HepG2 (cell line): ENCODE data around the gene DDX59. TPM values are rescaled to one million over a fixed set of nuclear protein-coding genes. Genes with fewer than 3 reads are reported as not detected.

Experiments used
- ARNT2 ChIP-seq: sonication (generic); formaldehyde crosslinking; IDR thresholded peaks from 2 replicates; pipeline ENCODE4 v1.8.0; 2022; ENCODE audit warnings: mild to moderate bottlenecking, low read depth, missing genetic modification reagents, moderate library complexity
- GABPA ChIP-seq, 2 experiments: IDR thresholded peaks; 2 replicates each; pipeline ENCODE4 v1.6.1; 2011 to 2016; ENCODE audit warnings: low read depth in 2 of 2, low read length in 1 of 2, missing biosample characterization in 1 of 2, missing genetic modification characterization in 1 of 2
- HIVEP1 ChIP-seq: sonication (generic); formaldehyde crosslinking; IDR thresholded peaks from 2 replicates; pipeline ENCODE4 v1.4.0; 2020; ENCODE audit warnings: mild to moderate bottlenecking, missing genetic modification reagents
- IKZF1 ChIP-seq: fragments of 450-650 bp; IDR thresholded peaks from 2 replicates; pipeline ENCODE4 v1.7.1; 2016
- IRX3 ChIP-seq: sonication (generic); formaldehyde crosslinking; IDR thresholded peaks from 2 replicates; pipeline ENCODE4 v1.8.1; 2023; ENCODE audit warnings: mild to moderate bottlenecking, low read depth, missing genetic modification reagents, borderline replicate concordance
- MYC ChIP-seq: sonication (generic); formaldehyde crosslinking; IDR thresholded peaks from 2 replicates; pipeline ENCODE4 v1.9.0; 2021; ENCODE audit warnings: missing genetic modification reagents, borderline replicate concordance
- REL ChIP-seq: sonication (generic); formaldehyde crosslinking; conservative IDR thresholded peaks from 2 replicates; pipeline ENCODE4 v1.8.0; 2022; ENCODE audit warnings: mild to moderate bottlenecking, missing genetic modification reagents, moderate library complexity
- RFX3 ChIP-seq: IDR thresholded peaks from 2 replicates; pipeline ENCODE4 v1.6.1; 2016; ENCODE audit warnings: missing biosample characterization, missing genetic modification reagents
- SMAD3 ChIP-seq: sonication (generic); formaldehyde crosslinking; IDR thresholded peaks from 2 replicates; pipeline ENCODE4 v1.4.0; 2020; ENCODE audit warnings: missing genetic modification reagents
- SMAD9 ChIP-seq: sonication (generic); formaldehyde crosslinking; IDR thresholded peaks from 2 replicates; pipeline ENCODE4 v1.5.1; 2020; ENCODE audit warnings: mild to moderate bottlenecking, missing genetic modification reagents
- SP1 ChIP-seq, 2 experiments: fragments of 450-650 bp in 1 of 2; sonication (generic) in 1 of 2; formaldehyde crosslinking in 1 of 2; IDR thresholded peaks; 2 replicates each; pipeline versions ENCODE4 v1.4.0 to v1.6.1; 2016 to 2020; ENCODE audit warnings: missing genetic modification reagents in 1 of 2
- TCF12 ChIP-seq, 2 experiments: fragments of 450-650 bp in 1 of 2; sonication (generic) in 1 of 2; formaldehyde crosslinking in 1 of 2; IDR thresholded peaks; 2 replicates each; pipeline versions ENCODE4 v1.6.1 to v1.8.0; 2017 to 2022; ENCODE audit warnings: antibody characterized with exemption in 1 of 2, mild to moderate bottlenecking in 1 of 2, missing genetic modification reagents in 1 of 2, moderate library complexity in 1 of 2
- U2AF2 ChIP-seq: fragments of 200-400 bp; formaldehyde crosslinking; IDR thresholded peaks from 2 replicates; pipeline ENCODE4 v1.6.1; 2017; ENCODE audit warnings: low read depth, mild to moderate bottlenecking, low read length
- ZFP37 ChIP-seq: sonication (generic); formaldehyde crosslinking; IDR thresholded peaks from 2 replicates; pipeline ENCODE4 v1.4.0; 2020; ENCODE audit warnings: missing genetic modification reagents, borderline replicate concordance
- ZNF24 ChIP-seq: fragments of 450-650 bp; IDR thresholded peaks from 2 replicates; pipeline ENCODE4 v1.6.1; 2017; ENCODE audit warnings: antibody characterized with exemption, mild to moderate bottlenecking
- ZNF432 ChIP-seq: sonication (generic); formaldehyde crosslinking; IDR thresholded peaks from 2 replicates; pipeline ENCODE4 v1.5.0; 2020; ENCODE audit warnings: missing genetic modification reagents, mild to moderate bottlenecking, borderline replicate concordance
- ZNF530 ChIP-seq: sonication (generic); formaldehyde crosslinking; IDR thresholded peaks from 2 replicates; pipeline ENCODE4 v1.5.0; 2020; ENCODE audit warnings: low read depth, mild to moderate bottlenecking, missing genetic modification reagents
- ZNF607 ChIP-seq: sonication (generic); formaldehyde crosslinking; IDR thresholded peaks from 2 replicates; pipeline ENCODE4 v1.5.1; 2020; ENCODE audit warnings: missing genetic modification reagents, mild to moderate bottlenecking, borderline replicate concordance
- ZNF75D ChIP-seq: sonication (generic); formaldehyde crosslinking; IDR thresholded peaks from 2 replicates; pipeline ENCODE4 v1.8.1; 2023; ENCODE audit warnings: missing genetic modification reagents, mild to moderate bottlenecking, borderline replicate concordance
- ZNF772 ChIP-seq: sonication (generic); formaldehyde crosslinking; IDR thresholded peaks from 2 replicates; pipeline ENCODE4 v1.5.0; 2020; ENCODE audit warnings: mild to moderate bottlenecking, missing genetic modification reagents
- ZNF878 ChIP-seq: sonication (generic); formaldehyde crosslinking; IDR thresholded peaks from 2 replicates; pipeline ENCODE4 v1.8.1; 2023; ENCODE audit warnings: mild to moderate bottlenecking, missing genetic modification reagents, moderate library complexity
- polyA plus RNA-seq, 8 experiments: library from polyadenylated mRNA; depleted of rRNA in 3 of 8; stranded (reverse) in 7 of 8; unstranded in 1 of 8; fragments of >200 nt; fragmentation: Illumina TruSeq in 4 of 8; extraction: Trizol in 4 of 8; gene quantifications; 2 replicates each; pipeline versions ENCODE4 v1.2.1 to v1.2.3, GENCODE V29; 2011 to 2016; ENCODE audit warnings: low read depth in 4 of 8, missing spikeins in 1 of 8, mixed read lengths in 1 of 8; ENCODE audit not compliant: insufficient read depth in 1 of 8
- total RNA-seq, 5 experiments: library from RNA; depleted of rRNA; stranded (reverse); fragments of >200 nt; fragmentation: Illumina TruSeq; extraction: Trizol; gene quantifications; 2 replicates each; pipeline ENCODE4 v1.2.3, GENCODE V29; 2016; ENCODE audit warnings: low read depth in 1 of 5
- TF ChIP-seq, protein P1 (sequence below): sonication (generic); formaldehyde crosslinking; IDR thresholded peaks from 2 replicates; pipeline ENCODE4 v1.5.1; 2020; ENCODE audit warnings: missing genetic modification reagents, mild to moderate bottlenecking, borderline replicate concordance
- TF ChIP-seq, protein P2 (sequence below): IDR thresholded peaks from 2 replicates; pipeline ENCODE4 v1.6.1; 2012; ENCODE audit warnings: inconsistent platforms
- TF ChIP-seq, protein P3 (sequence below): sonication (generic); formaldehyde crosslinking; conservative IDR thresholded peaks from 2 replicates; pipeline ENCODE4 v1.5.0; 2020; ENCODE audit warnings: missing genetic modification reagents
- TF ChIP-seq, protein P4 (sequence below): sonication (generic); formaldehyde crosslinking; IDR thresholded peaks from 2 replicates; pipeline ENCODE4 v1.4.0; 2020; ENCODE audit warnings: mild to moderate bottlenecking, missing genetic modification reagents

DDX59 gene
- total and polyA plus RNA-seq, 2 of the 13 experiments (the other 11 are each of a cell fraction or from before 2014, with no cell fraction given), result 12.1 to 14.8 TPM

DNA sequence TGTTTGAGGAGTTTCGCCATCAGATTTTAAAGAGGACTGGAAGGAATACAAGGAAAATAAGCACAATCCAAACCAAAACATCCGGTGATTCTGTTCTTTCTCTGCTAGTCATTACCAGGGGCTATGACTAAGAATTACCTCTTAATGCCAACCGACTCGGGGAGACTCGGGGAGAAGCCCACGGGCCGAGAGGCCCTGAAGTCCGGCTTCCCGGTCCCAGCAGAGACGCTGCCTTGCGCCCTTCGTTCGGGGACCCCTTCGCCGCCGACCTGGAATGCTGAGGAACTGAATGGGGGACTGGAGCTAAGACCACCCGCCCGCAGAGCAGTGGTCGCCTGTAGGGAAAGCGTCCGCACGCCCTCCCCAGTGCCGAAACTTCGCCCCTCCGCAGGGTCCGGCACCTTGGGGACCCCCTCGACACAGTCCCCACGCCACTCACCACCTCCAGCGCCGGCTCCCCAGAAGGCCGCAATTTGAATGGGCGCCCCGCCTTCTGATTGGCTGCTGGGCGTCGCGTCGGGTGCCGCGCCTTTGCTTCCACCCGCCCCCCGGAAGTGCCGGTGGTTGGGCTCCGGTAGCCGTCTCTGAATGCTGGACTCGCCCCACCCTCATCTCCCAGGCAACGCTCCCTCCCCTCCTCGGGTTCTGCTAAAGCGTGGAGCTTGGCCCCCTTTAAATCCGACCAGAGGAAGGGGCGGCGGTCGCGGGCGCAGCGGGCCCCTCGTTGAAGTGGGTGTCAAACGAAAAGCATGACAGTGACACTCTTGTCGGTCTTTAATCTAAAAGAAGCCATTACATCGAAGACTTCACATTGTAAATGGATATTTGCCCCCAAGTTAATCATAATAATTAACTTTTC, 49.2 kb downstream of the DDX59 start, which contains the start of gene KIF14 (continued):
- TF ChIP-seq TCF12 (IDR thresholded peaks at IDR 0.05), result no peak
- no peak for TF ChIP-seq TCF12 (CRISPR knock-in tag; IDR thresholded peaks at IDR 0.05)
- TF ChIP-seq ZNF607, result no peak
- TF ChIP-seq, protein P1, sequence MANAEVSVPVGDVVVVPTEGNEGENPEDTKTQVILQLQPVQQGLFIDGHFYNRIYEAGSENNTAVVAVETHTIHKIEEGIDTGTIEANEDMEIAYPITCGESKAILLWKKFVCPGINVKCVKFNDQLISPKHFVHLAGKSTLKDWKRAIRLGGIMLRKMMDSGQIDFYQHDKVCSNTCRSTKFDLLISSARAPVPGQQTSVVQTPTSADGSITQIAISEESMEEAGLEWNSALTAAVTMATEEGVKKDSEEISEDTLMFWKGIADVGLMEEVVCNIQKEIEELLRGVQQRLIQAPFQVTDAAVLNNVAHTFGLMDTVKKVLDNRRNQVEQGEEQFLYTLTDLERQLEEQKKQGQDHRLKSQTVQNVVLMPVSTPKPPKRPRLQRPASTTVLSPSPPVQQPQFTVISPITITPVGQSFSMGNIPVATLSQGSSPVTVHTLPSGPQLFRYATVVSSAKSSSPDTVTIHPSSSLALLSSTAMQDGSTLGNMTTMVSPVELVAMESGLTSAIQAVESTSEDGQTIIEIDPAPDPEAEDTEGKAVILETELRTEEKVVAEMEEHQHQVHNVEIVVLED (CRISPR knock-in tag), result peak; percentile 71; the same call in 1 of the 2 replicates
- peak; percentile 68 for TF ChIP-seq GABPA (IDR thresholded peaks at IDR 0.05; ENCODE audit: low read depth, low read length)
- TF ChIP-seq GABPA (CRISPR knock-in tag; IDR thresholded peaks at IDR 0.05; ENCODE audit: low read depth), result peak; percentile 90
- peak; percentile 70; the same call in 1 of the 2 replicates for TF ChIP-seq ZNF878 (CRISPR knock-in tag)
- no peak for TF ChIP-seq IRX3 (CRISPR knock-in tag)
- TF ChIP-seq ZNF432, result no peak
- TF ChIP-seq MYC (CRISPR knock-in tag), result peak; percentile 64; the same call in 1 of the 2 replicates
- 0 out of 2 replicates have a peak, but pooled peaks have one; percentile 53 for TF ChIP-seq U2AF2
- TF ChIP-seq SP1 (IDR thresholded peaks at IDR 0.05), result no peak
- TF ChIP-seq SP1 (CRISPR knock-in tag; IDR thresholded peaks at IDR 0.05), result peak; percentile 79; the same call in 1 of the 2 replicates
- no peak for TF ChIP-seq REL (CRISPR knock-in tag)
- TF ChIP-seq ZFP37, result no peak
- TF ChIP-seq ZNF530 (CRISPR knock-in tag), result no peak
- no peak for TF ChIP-seq ZNF24
- TF ChIP-seq RFX3 (CRISPR knock-in tag), result peak; percentile 78
- peak; percentile 68 for TF ChIP-seq ARNT2
- TF ChIP-seq, protein P2, sequence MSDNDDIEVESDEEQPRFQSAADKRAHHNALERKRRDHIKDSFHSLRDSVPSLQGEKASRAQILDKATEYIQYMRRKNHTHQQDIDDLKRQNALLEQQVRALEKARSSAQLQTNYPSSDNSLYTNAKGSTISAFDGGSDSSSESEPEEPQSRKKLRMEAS, result peak; percentile 52
- no peak for TF ChIP-seq HIVEP1 (CRISPR knock-in tag)
- TF ChIP-seq SMAD3 (CRISPR knock-in tag), result no peak; the same call in 1 of the 2 replicates
- TF ChIP-seq, protein P3, sequence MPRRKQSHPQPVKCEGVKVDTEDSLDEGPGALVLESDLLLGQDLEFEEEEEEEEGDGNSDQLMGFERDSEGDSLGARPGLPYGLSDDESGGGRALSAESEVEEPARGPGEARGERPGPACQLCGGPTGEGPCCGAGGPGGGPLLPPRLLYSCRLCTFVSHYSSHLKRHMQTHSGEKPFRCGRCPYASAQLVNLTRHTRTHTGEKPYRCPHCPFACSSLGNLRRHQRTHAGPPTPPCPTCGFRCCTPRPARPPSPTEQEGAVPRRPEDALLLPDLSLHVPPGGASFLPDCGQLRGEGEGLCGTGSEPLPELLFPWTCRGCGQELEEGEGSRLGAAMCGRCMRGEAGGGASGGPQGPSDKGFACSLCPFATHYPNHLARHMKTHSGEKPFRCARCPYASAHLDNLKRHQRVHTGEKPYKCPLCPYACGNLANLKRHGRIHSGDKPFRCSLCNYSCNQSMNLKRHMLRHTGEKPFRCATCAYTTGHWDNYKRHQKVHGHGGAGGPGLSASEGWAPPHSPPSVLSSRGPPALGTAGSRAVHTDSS (CRISPR knock-in tag), result no peak
- TF ChIP-seq ZNF75D (CRISPR knock-in tag), result no peak
- TF ChIP-seq, protein P4, sequence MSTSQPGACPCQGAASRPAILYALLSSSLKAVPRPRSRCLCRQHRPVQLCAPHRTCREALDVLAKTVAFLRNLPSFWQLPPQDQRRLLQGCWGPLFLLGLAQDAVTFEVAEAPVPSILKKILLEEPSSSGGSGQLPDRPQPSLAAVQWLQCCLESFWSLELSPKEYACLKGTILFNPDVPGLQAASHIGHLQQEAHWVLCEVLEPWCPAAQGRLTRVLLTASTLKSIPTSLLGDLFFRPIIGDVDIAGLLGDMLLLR (CRISPR knock-in tag), result no peak
- TF ChIP-seq IKZF1, result no peak
- no peak for TF ChIP-seq SMAD9 (CRISPR knock-in tag)
- TF ChIP-seq ZNF772, result no peak
